GM20431 (cell line): ENCODE data around the gene SORCS1.

Experiments used
- in situ Hi-C: fragments of 300-500 bp; cut with MseI, MboI; formaldehyde crosslinking; loops from one replicate; pipeline ENCODE4 v1.15.0; 2020; ENCODE audit warnings: low sequenced_read_pairs; ENCODE audit not compliant: unreplicated experiment

The SORCS1 gene

GRCh38 chr10:107002068-107002467 is 162.4 kb downstream of the SORCS1 start:
- in situ Hi-C loops: no loop called here

GRCh38 chr10:106999118-106999707 is 165.3 kb downstream of the SORCS1 start:
- in situ Hi-C loops: loop anchor here (25.0 kb wide), 1 partner anchor 212 kb away; no protein-coding TSS in a partner anchor

- in situ Hi-C loops: loop anchor here (25.0 kb wide), 1 partner anchor 210 kb away; no protein-coding TSS in a partner anchor
These were observed 166.8 kb downstream of the SORCS1 start for GRCh38 chr10:106997721-106998120.

GRCh38 chr10:106996510-106996909 is 168.0 kb downstream of the SORCS1 start:
- in situ Hi-C loops: loop anchor here (25.0 kb wide), 1 partner anchor 209 kb away; no protein-coding TSS in a partner anchor

- in situ Hi-C loops: loop anchor here (25.0 kb wide), 1 partner anchor 205 kb away; no protein-coding TSS in a partner anchor
These were observed 172.5 kb downstream of the SORCS1 start for GRCh38 chr10:106992055-106992454.

GRCh38 chr10:106991091-106991490 is 173.4 kb downstream of the SORCS1 start:
- in situ Hi-C loops: loop anchor here (25.0 kb wide), 1 partner anchor 204 kb away; no protein-coding TSS in a partner anchor

GRCh38 chr10:106987362-106987761 is 177.1 kb downstream of the SORCS1 start:
- in situ Hi-C loops: loop anchor here (25.0 kb wide), 1 partner anchor 200 kb away; no protein-coding TSS in a partner anchor

GRCh38 chr10:106982268-106982667 is 182.2 kb downstream of the SORCS1 start:
- in situ Hi-C loops: loop anchor here (25.0 kb wide), 1 partner anchor 195 kb away; no protein-coding TSS in a partner anchor

GRCh38 chr10:106981452-106982075 is 182.9 kb downstream of the SORCS1 start:
- in situ Hi-C loops: loop anchor here (25.0 kb wide), 1 partner anchor 194 kb away; no protein-coding TSS in a partner anchor

- in situ Hi-C loops: loop anchor here (25.0 kb wide), 1 partner anchor 193 kb away; no protein-coding TSS in a partner anchor
These were observed 183.7 kb downstream of the SORCS1 start for GRCh38 chr10:106980495-106981451.

GRCh38 chr10:106978756-106979155 is 185.8 kb downstream of the SORCS1 start:
- in situ Hi-C loops: loop anchor here (25.0 kb wide), 1 partner anchor 191 kb away; no protein-coding TSS in a partner anchor

- in situ Hi-C loops: no loop called here
These were observed 190.8 kb downstream of the SORCS1 start for GRCh38 chr10:106973716-106974115.

- in situ Hi-C loops: no loop called here
These were observed 191.2 kb downstream of the SORCS1 start for GRCh38 chr10:106973288-106973687.

- in situ Hi-C loops: no loop called here
These were observed 192.1 kb downstream of the SORCS1 start for GRCh38 chr10:106972381-106972780.

GRCh38 chr10:106971411-106971831 is 193.1 kb downstream of the SORCS1 start:
- in situ Hi-C loops: no loop called here

- in situ Hi-C loops: no loop called here
These were observed 197.1 kb downstream of the SORCS1 start for GRCh38 chr10:106967452-106967851.

- in situ Hi-C loops: no loop called here
These were observed 203.7 kb downstream of the SORCS1 start for GRCh38 chr10:106960812-106961211.

- in situ Hi-C loops: no loop called here
These were observed 205.0 kb downstream of the SORCS1 start for GRCh38 chr10:106959521-106959920.

GRCh38 chr10:106958589-106959361 is 205.7 kb downstream of the SORCS1 start:
- in situ Hi-C loops: no loop called here
